Activated T-cell treated with anti-CD3 and anti-CD28 coated beads, Interleukin-2, amount 50 U/mL, for 4 hours (primary cell): ENCODE measurements around the gene CCL22. TPM values are rescaled to one million over a fixed set of nuclear protein-coding genes. Genes with fewer than 3 reads are reported as not detected.
"Not testable (repeated sequence)": the region's sequence is repeated elsewhere in the genome, so short reads cannot be mapped to it uniquely, and the experiment has no call there.

Experiments
- ATAC-seq, 2 donors: fragments of 200-7000 bp; cut with Tn5 transposase; one replicate each; pipeline ENCODE4 v1.10.0; 2021
- DNase-seq: peaks from one replicate; pipeline ENCODE4 v3.0.0-alpha.2; 2020
- H3K27me3 Mint-ChIP-seq: one replicate; pipeline ENCODE4 v1.8.0; 2021; ENCODE audit warnings: low read depth, mixed read lengths
- H3K36me3 Mint-ChIP-seq: one replicate; pipeline ENCODE4 v1.8.0; 2022; ENCODE audit warnings: mixed read lengths; ENCODE audit not compliant: insufficient read depth
- H3K4me1 Mint-ChIP-seq: one replicate; pipeline ENCODE4 v1.8.0; 2021; ENCODE audit warnings: low read depth, mixed read lengths
- H3K4me3 Mint-ChIP-seq: one replicate; pipeline ENCODE4 v1.8.0; 2021; ENCODE audit warnings: mild to moderate bottlenecking, moderate library complexity, mixed read lengths
- H3K9me3 Mint-ChIP-seq: one replicate; pipeline ENCODE4 v1.8.0; 2021; ENCODE audit warnings: mixed read lengths
- total RNA-seq, 3 donors: library from RNA; stranded (reverse); gene quantifications; one replicate each; pipeline ENCODE4 v1.2.1, GENCODE V29; 2021

CCL22 gene
- total RNA-seq, 3 donors from 2014 or later = 62.3 to 121 (median 80.2) TPM

DNA sequence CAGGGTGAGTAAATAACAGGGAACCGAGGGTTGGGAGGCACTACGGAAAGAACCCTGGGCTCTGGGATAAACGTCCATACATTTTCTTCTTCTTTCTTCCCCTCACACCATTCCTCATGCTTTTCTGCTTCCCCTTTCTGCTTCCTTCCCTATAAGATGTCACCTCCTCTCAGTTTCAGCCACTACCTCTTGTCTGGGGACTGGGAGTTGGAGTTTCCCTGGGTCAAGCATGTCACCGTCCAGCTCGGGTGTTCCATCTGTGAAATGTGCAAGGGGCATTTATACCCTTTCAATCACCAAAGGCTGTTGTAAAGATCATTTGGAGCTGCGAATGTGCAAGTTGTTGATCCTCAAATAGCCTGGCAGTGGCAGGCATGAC lies 17.5 kb upstream of the CCL22 start:
- Mint-ChIP-seq H3K27me3 (peaks cover 41% of the 10 kb centered on the region), H3K36me3 (no peaks in the 10 kb centered on the region), H3K4me1 (peaks cover 14% of the 10 kb centered on the region), H3K9me3 (no peaks in the 10 kb centered on the region), H3K4me3 (no peak overlapping the region)
- ATAC-seq (no peak), DNase-seq (no peak)

DNA sequence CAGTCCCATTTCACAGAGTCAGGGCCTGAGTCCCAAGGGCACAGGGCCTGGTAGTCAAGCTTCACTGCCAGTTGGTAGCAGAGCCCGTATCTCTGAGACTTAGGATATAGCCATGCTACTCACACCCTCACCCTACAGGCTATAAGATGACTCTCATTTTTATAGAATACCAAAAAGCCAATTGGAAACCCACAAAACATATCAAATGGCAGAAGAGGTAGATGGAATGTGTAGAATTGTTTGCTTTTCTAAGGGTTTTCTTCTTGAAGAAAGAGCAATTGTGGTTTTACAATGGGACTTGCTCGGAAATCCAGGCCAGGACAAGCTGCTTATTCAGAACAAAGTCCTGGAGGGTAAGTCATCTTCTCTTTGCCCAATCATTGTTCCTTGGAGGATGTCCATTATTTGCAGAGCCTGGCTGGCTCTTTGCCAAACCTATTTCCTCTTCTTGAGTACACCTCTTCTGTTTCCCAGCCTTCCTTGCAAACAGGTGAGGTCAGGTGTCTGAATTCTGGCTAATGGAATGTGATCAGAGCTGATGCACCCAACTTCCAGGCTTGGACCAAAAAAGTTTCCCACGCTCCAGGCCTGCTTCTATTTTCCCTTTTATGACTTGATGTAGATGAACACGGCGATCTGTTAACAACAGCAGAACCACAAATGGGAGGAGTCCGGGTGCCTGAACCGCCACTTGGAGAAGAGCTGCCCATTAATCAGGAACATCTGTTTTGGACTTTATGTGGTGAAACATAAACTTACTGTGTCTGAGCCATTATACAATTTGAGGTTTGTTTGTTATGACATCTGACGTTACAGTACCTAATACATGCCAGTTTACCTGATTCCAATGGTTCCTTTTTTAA lies 16.9 kb upstream of the CCL22 start:
- ATAC-seq (no peak), DNase-seq (no peak)
- no peaks in the 10 kb centered on the region for H3K36me3 Mint-ChIP-seq
- no peak overlapping the region for H3K4me3 Mint-ChIP-seq
- H3K27me3 Mint-ChIP-seq = peaks cover 41% of the 10 kb centered on the region
- H3K4me1 Mint-ChIP-seq = peaks cover 14% of the 10 kb centered on the region
- no peaks in the 10 kb centered on the region for H3K9me3 Mint-ChIP-seq

DNA sequence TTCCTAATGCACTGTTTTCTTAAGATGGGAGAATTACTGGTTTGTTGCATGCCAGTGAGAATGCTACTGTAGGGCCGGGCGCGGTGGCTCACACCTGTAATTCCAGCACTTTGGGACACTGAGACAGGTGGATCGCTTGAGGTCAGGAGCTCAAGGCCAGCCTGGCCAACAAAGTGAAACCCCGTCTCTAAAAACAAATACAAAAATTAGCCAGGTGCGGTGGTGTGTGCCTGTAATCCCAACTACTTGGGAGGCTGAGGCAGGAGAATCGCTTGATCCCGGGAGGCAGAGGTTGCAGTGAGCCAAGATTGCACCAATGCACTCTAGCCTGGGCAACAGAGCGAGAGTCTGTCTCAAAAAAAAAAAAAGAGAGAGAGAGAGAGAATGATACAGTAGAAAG lies 16.0 kb upstream of the CCL22 start:
- Mint-ChIP-seq H3K27me3 (peaks cover 49% of the 10 kb centered on the region), H3K4me1 (peaks cover 17% of the 10 kb centered on the region)
- not testable (repeated sequence) for H3K36me3 Mint-ChIP-seq, H3K9me3 Mint-ChIP-seq, H3K4me3 Mint-ChIP-seq, DNase-seq, ATAC-seq

DNA sequence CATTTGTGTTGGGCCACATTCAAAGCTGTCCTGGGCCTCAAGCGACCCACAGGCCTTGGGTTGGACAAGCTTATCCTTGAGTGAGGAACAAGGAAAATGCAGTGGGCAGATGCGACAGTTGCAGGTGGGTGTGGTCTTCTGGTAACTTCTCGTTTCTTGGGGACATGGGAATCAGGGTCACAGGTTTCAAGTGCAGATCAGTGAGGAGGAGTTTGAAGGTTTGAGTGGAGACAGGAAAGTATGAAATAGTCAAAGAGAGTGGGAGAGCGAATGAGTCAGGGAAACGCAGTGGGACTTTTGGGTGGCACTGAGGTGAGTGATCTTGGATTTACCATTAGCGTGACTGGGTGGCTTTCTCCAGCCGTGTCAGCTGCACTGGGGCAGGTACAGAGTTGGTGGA lies 15.4 kb upstream of the CCL22 start:
- DNase-seq (no peak), ATAC-seq (no peak)
- peaks cover 5% of the 10 kb centered on the region for H3K9me3 Mint-ChIP-seq
- no peaks in the 10 kb centered on the region for H3K36me3 Mint-ChIP-seq
- H3K4me3 Mint-ChIP-seq = no peak overlapping the region
- H3K4me1 Mint-ChIP-seq = peaks cover 17% of the 10 kb centered on the region
- H3K27me3 Mint-ChIP-seq = peaks cover 55% of the 10 kb centered on the region

DNA sequence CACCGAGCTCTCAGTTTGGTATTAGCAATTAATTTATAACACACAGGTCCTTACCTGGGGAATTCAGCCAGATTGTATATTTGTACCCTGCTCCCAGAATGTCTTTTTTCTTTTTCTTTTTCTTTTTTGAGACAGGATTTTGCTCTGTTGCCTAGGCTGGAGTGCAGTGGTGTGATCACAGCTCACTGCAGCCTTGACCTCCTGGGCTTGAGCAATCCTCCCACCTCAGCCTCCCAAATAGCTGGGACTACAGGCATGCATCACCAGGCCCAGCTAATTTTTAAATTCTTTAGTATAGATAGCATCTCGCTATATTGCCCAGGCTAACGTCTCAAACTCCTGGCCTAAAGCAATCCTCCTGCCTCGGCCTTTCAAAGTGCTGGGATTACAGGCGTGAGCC lies 14.5 kb upstream of the CCL22 start:
- Mint-ChIP-seq H3K4me1 (peaks cover 23% of the 10 kb centered on the region), H3K27me3 (peaks cover 56% of the 10 kb centered on the region)
- H3K36me3 Mint-ChIP-seq, DNase-seq, ATAC-seq, H3K9me3 Mint-ChIP-seq, H3K4me3 Mint-ChIP-seq: not testable (repeated sequence)

DNA sequence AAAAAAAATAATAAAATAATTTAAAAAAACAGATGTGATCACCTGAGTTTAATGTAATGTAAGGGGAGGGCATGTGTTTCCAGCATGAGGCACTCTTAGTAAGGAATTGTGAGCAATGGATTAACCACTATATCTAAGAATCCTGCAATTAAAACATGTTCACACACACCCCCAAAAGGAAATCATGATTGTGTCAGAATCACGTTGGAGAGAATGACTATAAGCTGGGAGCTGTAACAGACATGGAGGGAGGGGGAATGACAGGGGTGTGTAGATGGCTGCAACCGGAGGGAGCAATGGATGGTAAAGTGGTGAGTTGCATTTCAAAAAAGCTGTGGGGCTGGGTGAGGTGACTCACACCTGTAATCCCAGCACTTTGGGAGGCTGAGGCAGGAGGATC lies 13.6 kb upstream of the CCL22 start:
- peaks cover 61% of the 10 kb centered on the region for H3K27me3 Mint-ChIP-seq
- no peak for DNase-seq
- H3K4me3 Mint-ChIP-seq = no peak overlapping the region
- H3K36me3 Mint-ChIP-seq = no peaks in the 10 kb centered on the region
- peaks cover 5% of the 10 kb centered on the region for H3K9me3 Mint-ChIP-seq
- H3K4me1 Mint-ChIP-seq = peaks cover 27% of the 10 kb centered on the region
- ATAC-seq = no peak

DNA sequence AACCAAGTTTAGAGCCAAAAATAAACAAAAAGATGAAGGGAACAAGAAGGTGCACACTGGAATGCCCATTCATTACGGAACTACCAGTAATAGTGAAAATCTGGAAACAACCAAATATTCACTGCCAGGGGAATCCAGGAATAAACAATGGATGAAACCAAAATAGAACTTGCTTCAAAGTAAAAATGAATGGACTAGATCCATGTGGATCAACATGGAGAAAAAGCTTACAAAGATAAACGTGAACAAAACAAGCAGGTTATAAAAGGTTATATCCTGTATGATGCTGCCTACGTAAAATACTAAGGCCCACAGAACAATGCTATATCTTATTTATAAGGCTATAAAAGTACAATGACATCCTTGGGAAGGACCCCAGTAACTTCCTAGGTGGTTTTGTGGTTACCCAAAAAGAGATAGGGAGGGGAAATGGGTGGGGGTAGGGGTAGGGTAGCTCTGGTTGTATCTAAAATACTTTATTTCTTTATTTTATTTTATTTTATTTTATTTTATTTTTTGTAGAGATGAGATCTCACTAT lies 12.8 kb upstream of the CCL22 start:
- Mint-ChIP-seq H3K27me3 (peaks cover 62% of the 10 kb centered on the region), H3K4me3 (no peak overlapping the region), H3K9me3 (peaks cover 5% of the 10 kb centered on the region), H3K4me1 (peaks cover 27% of the 10 kb centered on the region), H3K36me3 (no peaks in the 10 kb centered on the region)
- no peak for ATAC-seq
- DNase-seq = no peak

DNA sequence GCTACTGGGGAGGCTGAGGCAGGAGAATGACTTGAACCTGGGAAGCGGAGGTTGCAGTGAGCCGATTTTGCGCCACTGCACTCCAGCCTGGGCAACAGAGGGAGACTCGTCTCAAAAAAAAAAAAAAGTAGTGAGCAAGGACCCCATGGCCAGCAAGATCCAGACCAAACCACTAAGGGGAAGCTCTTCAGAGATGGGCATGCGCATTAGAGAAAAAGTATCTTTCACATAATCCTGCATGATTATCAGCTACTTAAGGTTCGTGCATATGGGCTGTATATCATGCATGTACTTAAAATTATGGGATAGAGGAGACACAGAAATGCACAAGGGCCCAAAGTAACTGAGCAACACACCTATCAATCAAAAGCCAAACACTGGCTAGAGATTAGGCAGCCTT lies 10.7 kb upstream of the CCL22 start:
- Mint-ChIP-seq H3K27me3 (peaks cover 51% of the 10 kb centered on the region), H3K4me3 (no peak overlapping the region), H3K9me3 (peaks cover 5% of the 10 kb centered on the region), H3K4me1 (peaks cover 24% of the 10 kb centered on the region), H3K36me3 (no peaks in the 10 kb centered on the region)
- DNase-seq = no peak
- ATAC-seq = no peak

DNA sequence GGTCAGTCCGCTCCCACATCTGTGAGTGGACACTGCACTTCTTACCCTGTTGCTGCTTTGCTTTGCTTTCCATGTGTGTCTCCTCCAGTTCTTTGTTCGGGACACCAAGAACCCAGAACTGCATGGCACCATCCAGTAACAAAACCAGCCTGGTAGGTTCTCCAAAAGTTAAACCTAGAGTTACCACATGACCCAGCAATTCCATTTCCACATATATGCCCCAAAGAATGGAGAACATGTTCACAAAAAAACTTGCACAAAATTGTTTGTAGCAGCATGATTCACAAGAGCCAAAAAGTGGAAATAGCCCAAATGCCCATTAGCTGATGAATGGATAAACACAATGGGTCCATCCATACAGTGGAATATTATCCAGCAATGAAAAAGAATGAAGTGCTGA lies 10.3 kb upstream of the CCL22 start:
- ATAC-seq (no peak), DNase-seq (no peak)
- Mint-ChIP-seq H3K27me3 (peaks cover 47% of the 10 kb centered on the region), H3K4me3 (no peak overlapping the region), H3K9me3 (peaks cover 5% of the 10 kb centered on the region), H3K4me1 (peaks cover 24% of the 10 kb centered on the region), H3K36me3 (no peaks in the 10 kb centered on the region)

DNA sequence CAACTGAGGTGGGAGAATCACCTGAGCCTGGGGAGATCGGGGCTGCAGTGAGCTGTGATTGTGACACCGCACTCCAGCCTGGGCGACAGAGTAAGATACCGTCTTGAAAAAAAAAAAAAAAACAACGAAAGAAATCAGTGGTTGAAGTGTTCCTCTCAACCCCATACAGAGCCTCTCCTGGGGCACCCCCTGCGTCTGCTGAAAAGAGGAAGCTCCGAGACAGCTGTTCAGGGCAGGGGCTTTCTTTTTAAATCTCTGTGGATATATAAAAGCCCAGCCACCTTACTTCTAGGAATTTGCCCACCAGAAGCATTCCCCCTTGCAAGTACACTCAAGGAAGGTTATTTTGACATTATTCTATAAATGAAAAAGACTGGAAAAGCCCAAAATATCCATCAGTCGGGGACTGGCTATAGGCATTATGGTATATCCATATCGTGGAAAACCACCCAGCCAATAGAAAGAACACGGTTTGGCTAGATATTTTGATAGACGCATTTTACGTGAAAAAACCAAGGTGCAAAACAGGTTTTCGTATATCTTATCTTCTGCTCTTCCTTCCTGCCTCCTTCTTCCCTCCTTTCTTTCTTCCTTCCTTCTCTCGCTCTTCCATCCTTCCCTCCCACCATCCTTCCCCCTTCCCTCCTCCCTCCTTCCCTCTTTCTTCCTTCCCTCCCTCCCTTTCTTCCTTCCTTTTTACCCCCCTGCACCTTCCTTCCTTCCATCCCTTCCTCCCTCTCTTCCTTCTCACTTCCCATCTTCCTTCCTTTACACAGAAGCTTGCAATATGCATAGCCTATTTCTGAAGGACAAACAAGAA lies 9.2 kb upstream of the CCL22 start:
- peak; percentile 40 to 48 for ATAC-seq

DNA sequence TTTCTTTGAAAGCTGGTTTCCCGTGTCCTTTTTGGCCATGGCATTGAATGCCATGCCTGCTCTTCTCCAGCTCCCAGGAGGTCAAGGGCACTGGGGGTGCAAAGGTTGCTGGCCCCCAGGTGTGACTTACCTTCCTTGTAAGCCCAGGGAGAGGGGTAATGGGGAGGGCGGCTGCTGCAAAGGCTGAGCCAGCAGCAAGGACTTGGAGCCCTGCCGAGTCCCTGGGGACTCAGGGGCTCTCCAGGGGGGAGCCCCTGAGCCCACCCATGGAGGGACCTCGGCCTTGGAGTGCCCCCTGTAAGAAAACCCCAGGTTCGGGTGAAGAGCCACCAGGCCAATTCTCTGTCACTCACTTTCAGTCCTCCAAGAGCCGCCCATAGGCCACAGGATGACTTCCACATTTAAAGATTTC lies 5.9 kb upstream of the CCL22 start:
- Mint-ChIP-seq H3K27me3 (peaks cover 29% of the 10 kb centered on the region), H3K4me3 (no peak overlapping the region), H3K9me3 (no peaks in the 10 kb centered on the region), H3K36me3 (no peaks in the 10 kb centered on the region), H3K4me1 (peaks cover 14% of the 10 kb centered on the region)
- no peak for DNase-seq
- ATAC-seq = no peak

More for the DNA sequence above, 9.2 kb upstream of the CCL22 start:
- no peak overlapping the region for H3K4me3 Mint-ChIP-seq
- H3K9me3 Mint-ChIP-seq = peaks cover 5% of the 10 kb centered on the region
- no peak for DNase-seq
- peaks cover 41% of the 10 kb centered on the region for H3K27me3 Mint-ChIP-seq
- peaks cover 24% of the 10 kb centered on the region for H3K4me1 Mint-ChIP-seq
- H3K36me3 Mint-ChIP-seq = no peaks in the 10 kb centered on the region

DNA sequence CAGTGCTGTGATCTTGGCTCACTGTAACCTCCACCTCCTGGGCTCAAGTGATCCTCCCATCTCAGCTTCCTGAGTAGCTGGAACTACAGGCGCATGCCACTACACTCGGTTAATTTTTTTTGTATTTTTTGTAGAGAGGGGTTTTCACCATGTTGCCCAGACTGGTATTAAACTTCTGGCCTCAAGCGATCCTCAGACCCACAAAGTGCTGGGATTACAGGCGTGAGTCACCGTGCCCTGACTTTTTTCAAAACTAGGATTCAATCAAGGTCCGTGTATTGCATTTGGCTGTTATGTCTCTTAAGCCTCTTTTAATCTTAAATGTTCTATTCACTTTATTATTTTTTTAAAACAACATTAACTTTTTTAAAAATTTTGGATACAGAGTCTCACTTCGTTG lies 4.3 kb upstream of the CCL22 start:
- H3K27me3 Mint-ChIP-seq = peaks cover 13% of the 10 kb centered on the region
- peaks cover 6% of the 10 kb centered on the region for H3K4me1 Mint-ChIP-seq
- DNase-seq (no peak), ATAC-seq (no peak)
- H3K4me3 Mint-ChIP-seq = no peak overlapping the region
- H3K9me3 Mint-ChIP-seq = no peaks in the 10 kb centered on the region
- H3K36me3 Mint-ChIP-seq = no peaks in the 10 kb centered on the region

DNA sequence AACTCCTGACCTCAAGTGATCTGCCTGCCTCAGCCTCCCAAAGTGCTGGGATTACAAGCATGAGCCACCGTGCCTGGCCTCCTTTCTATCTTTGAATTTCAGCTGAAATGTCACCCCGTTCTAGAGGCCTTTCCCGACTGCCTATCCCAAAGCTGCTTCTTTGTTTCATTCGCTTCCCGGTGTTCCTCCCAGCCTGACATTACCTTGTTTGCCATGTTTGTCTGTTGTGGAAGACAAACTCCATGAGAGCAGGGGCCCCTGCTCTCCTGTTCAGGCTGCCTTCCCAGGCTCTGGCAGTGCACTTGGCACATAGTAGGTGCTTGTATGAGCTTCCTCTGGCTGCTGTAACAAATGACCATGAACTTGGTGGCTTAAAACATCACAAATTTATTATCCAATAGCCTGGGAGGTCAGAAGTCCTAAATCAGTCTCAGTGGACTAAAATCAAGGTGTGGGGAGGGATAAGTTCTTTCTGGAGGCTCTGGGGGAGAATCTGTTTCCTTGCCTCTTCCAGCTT lies 2.6 kb upstream of the CCL22 start:
- DNase-seq = no peak
- no peak overlapping the region for H3K4me3 Mint-ChIP-seq

DNA sequence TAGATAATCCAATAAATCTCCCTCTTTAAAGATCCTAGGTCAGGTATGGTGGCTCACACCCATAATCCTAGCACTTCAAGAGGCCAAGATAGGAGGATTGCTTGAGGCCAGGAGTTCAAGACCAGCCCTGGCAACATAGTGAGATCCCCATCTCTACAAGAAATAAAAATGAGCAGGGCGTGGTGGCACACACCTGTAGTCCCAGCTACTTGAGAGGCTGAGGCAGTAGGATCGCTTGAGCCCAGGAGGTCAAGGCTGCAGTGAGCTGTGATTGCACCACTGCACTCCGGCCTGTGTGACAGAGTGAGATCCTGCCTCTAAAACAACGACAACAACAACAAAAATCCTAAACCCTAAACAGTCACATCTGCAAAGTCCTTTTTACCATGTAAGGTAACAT lies 2.0 kb upstream of the CCL22 start:
- Mint-ChIP-seq H3K27me3 (peaks cover 4% of the 10 kb centered on the region), H3K4me3 (no peak overlapping the region), H3K36me3 (no peaks in the 10 kb centered on the region), H3K9me3 (no peaks in the 10 kb centered on the region), H3K4me1 (peaks cover 2% of the 10 kb centered on the region)
- no peak for DNase-seq
- ATAC-seq = no peak

More for the DNA sequence above, 2.6 kb upstream of the CCL22 start:
- peaks cover 4% of the 10 kb centered on the region for H3K27me3 Mint-ChIP-seq
- H3K9me3 Mint-ChIP-seq = no peaks in the 10 kb centered on the region
- no peak for ATAC-seq
- peaks cover 2% of the 10 kb centered on the region for H3K4me1 Mint-ChIP-seq
- H3K36me3 Mint-ChIP-seq = no peaks in the 10 kb centered on the region
